PFSK-1 (cell line): ENCODE measurements around the gene TNFSF13B.

ENCODE experiments used
- POLR2AphosphoS5 ChIP-seq: IDR thresholded peaks from 2 replicates; pipeline ENCODE4 v1.6.1; 2012; ENCODE audit warnings: low read depth, mild to moderate bottlenecking, control low read depth, low read length, moderate library complexity
- SIN3A ChIP-seq: IDR thresholded peaks from 2 replicates; pipeline ENCODE4 v1.6.1; 2012; ENCODE audit warnings: mild to moderate bottlenecking, low read length, moderate library complexity, borderline replicate concordance; ENCODE audit not compliant: insufficient read depth

GRCh38 chr13:108257248-108257647 lies 12.3 kb upstream of the TNFSF13B start:
- TF ChIP-seq SIN3A (no peak), POLR2AphosphoS5 (no peak)
